Vagina (tissue), 2 donors: ENCODE data around the gene RNF32. TPM values are rescaled to one million over a fixed set of nuclear protein-coding genes. Genes with fewer than 3 reads are reported as not detected.
A peak's percentile ranks its signal among the peaks of the same experiment; 100 is the strongest.
"Not testable (repeated sequence)": the region's sequence is repeated elsewhere in the genome, so short reads cannot be mapped to it uniquely, and the experiment has no call there.

Experiments used
- DNase-seq, 2 donors: peaks; one replicate each; pipeline ENCODE4 v3.0.0-alpha.2; 2017; ENCODE audit errors: extremely low spot score in 2 of 2
- H3K27ac ChIP-seq: fragments of 200-600 bp; sonication (generic); one replicate; pipeline ENCODE4 v1.5.1; 2019
- H3K27me3 ChIP-seq: fragments of 200-600 bp; sonication (generic); one replicate; pipeline ENCODE4 v1.5.1; 2019
- H3K36me3 ChIP-seq, 2 donors: fragments of 200-600 bp; sonication (generic); one replicate each; pipeline ENCODE4 v1.5.1; 2017 to 2019
- H3K4me1 ChIP-seq: fragments of 200-600 bp; sonication (generic); one replicate; pipeline ENCODE4 v1.5.1; 2019
- H3K4me3 ChIP-seq, 2 donors: fragments of 200-600 bp; sonication (generic); 1 replicate in 1 of 2; 2 replicates in 1 of 2; pipeline ENCODE4 v1.5.1; 2016 to 2019
- H3K9me3 ChIP-seq: fragments of 200-600 bp; sonication (generic); one replicate; pipeline ENCODE4 v1.5.1; 2019
- POLR2A ChIP-seq, 2 donors: fragments of 450-650 bp; IDR thresholded peaks; one replicate each; pipeline ENCODE4 v1.6.1; 2017; ENCODE audit warnings: antibody characterized with exemption in 2 of 2, mild to moderate bottlenecking in 2 of 2, moderate library complexity in 2 of 2
- POLR2AphosphoS5 ChIP-seq, 2 donors: sonication (generic); formaldehyde crosslinking; IDR thresholded peaks; one replicate each; pipeline ENCODE4 v1.9.0; 2017; ENCODE audit warnings: antibody characterized with exemption in 2 of 2, mild to moderate bottlenecking in 2 of 2, low read depth in 1 of 2; ENCODE audit not compliant: insufficient read depth in 1 of 2
- intact Hi-C: fragments of 100-400 bp; cut with DNase I; formaldehyde crosslinking; loops from one replicate; pipeline ENCODE4 v1.15.1; 2023
- total RNA-seq: library from RNA; depleted of rRNA; stranded (reverse); fragments of >200 nt; gene quantifications from one replicate; pipeline ENCODE4 v1.2.3, GENCODE V29; 2016
- TF ChIP-seq, protein P1 (sequence below), 3 experiments: fragments of 450-650 bp in 2 of 3; fragments of 200-600 bp in 1 of 3; sonication (generic) in 1 of 3; IDR thresholded peaks; one replicate each; pipeline ENCODE4 v1.5.1; 2017 to 2019; ENCODE audit warnings: antibody characterized with exemption in 3 of 3, mild to moderate bottlenecking in 2 of 3, moderate library complexity in 2 of 3

Gene RNF32
- total RNA-seq, 1 donor from 2014 or later, result not detected

DNA sequence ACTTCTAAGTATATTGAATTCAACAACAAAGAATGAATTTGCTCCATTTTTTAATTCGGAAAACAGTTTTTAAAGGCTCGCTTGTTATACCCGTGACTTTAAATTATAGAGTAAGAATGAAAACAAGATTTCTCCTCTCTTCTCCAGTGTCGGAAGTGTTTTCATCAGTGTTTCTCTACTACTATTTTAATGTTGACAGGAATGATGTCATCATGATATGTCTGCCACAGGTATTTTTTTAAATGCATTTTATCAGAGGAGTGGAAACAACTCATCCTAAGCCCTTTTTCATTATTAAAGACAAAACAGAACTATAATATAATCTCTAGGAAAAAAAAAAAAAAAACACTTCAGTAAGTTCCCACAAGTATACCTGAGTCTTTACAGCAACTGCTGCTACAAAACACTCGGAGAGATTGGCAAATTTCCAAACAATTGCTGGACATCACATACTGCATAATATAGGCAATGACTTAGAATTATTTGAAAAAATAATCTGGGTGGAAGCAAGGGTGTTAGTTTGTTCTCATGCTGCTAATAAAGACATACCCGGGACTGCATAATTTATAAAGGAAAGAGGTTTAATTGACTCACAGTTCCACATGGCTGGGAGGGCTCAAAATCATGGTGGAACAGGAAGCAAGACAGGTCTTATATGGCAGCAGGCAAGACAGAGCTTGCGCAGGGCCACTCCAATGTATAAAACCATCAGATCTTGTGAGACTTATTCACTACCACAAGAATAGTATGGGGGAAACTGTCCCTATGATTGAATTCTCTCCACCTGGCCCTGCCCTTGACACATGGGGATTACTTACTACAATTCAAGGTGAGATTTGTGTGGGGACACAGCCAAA, 4.8 kb upstream of the RNF32 start:
- Histone ChIP-seq H3K27me3 (no peaks in the 10 kb centered on the region), H3K36me3 (no peaks in the 10 kb centered on the region), H3K4me3 (no peak overlapping the region), H3K27ac (no peak overlapping the region), H3K4me1 (peaks cover 5% of the 10 kb centered on the region), H3K9me3 (no peaks in the 10 kb centered on the region)
- TF ChIP-seq, protein P1, sequence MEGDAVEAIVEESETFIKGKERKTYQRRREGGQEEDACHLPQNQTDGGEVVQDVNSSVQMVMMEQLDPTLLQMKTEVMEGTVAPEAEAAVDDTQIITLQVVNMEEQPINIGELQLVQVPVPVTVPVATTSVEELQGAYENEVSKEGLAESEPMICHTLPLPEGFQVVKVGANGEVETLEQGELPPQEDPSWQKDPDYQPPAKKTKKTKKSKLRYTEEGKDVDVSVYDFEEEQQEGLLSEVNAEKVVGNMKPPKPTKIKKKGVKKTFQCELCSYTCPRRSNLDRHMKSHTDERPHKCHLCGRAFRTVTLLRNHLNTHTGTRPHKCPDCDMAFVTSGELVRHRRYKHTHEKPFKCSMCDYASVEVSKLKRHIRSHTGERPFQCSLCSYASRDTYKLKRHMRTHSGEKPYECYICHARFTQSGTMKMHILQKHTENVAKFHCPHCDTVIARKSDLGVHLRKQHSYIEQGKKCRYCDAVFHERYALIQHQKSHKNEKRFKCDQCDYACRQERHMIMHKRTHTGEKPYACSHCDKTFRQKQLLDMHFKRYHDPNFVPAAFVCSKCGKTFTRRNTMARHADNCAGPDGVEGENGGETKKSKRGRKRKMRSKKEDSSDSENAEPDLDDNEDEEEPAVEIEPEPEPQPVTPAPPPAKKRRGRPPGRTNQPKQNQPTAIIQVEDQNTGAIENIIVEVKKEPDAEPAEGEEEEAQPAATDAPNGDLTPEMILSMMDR (IDR thresholded peaks at IDR 0.05), result no peak
- TF ChIP-seq POLR2AphosphoS5 (IDR thresholded peaks at IDR 0.05; ENCODE audit: insufficient read depth in 1 of 2, low read depth in 1 of 2) (no peak), POLR2A (IDR thresholded peaks at IDR 0.05) (no peak)
- no peak for DNase-seq
- intact Hi-C loops, result no loop called here

DNA sequence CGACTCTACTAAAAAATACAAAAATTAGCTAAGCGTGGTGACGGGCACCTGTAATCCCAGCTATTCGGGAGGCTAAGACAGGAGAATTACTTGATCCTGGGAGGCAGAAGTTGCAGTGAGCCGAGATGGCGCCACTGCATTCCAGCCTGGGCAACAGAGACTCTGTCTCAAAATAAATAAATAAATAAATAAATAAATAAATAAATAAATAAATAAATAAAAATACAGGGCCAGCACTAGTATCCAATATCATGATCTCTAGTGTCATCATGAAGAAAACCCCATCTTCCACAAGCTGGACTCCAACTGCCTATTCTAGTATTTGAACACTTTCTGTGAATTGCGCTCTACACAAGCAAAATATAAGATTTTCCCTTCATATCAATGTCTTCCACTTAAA, 3.5 kb upstream of the RNF32 start:
- intact Hi-C loops, H3K27ac ChIP-seq, H3K4me3 ChIP-seq, H3K4me1 ChIP-seq, H3K27me3 ChIP-seq, H3K36me3 ChIP-seq, H3K9me3 ChIP-seq, DNase-seq: not testable (repeated sequence)

DNA sequence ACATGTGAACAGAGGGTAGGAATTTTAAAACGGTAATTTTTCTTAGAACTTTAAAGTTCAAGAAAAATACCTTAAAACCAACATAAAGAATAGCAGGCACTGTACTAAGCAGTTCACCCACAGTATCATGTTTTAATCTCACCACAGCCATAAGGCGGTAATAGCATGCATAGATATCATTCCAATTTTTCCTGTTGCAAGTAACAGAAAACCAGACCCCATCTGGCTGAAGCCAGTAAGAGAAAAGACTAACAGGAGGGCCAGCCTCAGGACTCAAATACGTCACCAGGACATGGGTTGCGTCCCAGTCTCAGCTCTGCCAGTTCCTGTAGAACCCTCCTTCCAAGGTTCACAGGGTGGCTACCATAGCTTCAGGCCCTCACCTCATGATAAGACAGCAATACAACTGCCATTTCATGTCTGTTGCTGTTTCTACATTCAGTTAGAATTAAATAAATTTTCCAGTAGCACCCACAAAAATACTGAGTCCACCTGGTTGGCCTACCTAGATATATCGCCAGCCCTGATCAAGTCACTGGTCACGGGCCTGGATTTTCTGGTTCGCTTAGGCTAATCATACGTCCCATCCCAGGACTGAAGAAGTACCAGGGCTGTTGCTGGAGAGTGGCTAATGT, 2.0 kb upstream of the RNF32 start:
- H3K4me1 ChIP-seq, result peaks cover 5% of the 10 kb centered on the region
- no peaks in the 10 kb centered on the region for H3K27me3 ChIP-seq
- H3K4me3 ChIP-seq, result no peak overlapping the region
- no peaks in the 10 kb centered on the region for H3K9me3 ChIP-seq
- intact Hi-C loops, result no loop called here
- TF ChIP-seq POLR2A (IDR thresholded peaks at IDR 0.05), result no peak
- no peak for TF ChIP-seq POLR2AphosphoS5 (IDR thresholded peaks at IDR 0.05; ENCODE audit: insufficient read depth in 1 of 2, low read depth in 1 of 2)
- TF ChIP-seq, protein P1 (IDR thresholded peaks at IDR 0.05), result no peak
- DNase-seq, result no peak
- H3K27ac ChIP-seq, result no peak overlapping the region
- no peaks in the 10 kb centered on the region for H3K36me3 ChIP-seq

DNA sequence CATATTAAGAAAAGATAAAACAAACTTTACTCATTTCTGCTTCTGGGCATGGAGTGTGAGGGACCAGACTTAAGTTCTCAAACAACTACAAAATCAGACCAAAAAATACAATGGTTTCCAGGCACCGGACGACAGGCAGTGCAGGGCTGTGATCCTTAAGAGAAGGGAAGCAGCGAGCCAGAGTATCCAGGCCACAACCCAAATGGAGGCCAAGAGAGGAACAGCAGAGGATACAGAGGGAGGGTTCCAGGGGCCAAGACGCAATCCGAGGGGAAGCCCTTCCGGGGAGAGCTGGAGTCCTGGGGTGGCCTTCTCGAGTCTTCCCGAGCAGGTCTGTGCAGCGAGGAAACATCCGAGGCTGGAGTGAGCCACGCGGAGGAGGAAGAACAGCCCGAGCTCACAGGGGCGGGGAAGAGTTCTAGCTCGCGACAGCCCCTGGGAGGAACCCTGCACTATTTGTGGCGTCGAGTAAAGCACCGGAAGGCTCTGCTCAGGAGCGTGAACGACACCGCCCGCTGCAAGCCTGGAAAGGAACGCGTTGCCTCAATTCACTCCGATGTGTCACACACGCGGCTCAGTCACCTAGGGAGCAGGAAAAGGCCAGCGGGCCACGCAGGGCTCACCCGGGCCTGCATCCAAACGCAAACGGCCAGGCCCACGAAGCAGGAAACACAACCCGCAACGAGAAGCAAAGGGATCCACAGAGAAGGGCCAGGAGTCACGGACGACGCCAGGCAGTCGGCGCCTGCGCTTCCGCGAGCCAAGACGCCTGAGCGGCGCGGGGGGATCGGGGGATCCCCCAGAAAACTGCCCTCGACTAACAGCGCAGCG, 933 bp upstream of the RNF32 start:
- Histone ChIP-seq H3K36me3 (no peaks in the 10 kb centered on the region), H3K27me3 (no peaks in the 10 kb centered on the region)
- intact Hi-C loops, result no loop called here

More for the DNA sequence above, 933 bp upstream of the RNF32 start:
- TF ChIP-seq, protein P1 (IDR thresholded peaks at IDR 0.05), result no peak
- TF ChIP-seq POLR2AphosphoS5 (IDR thresholded peaks at IDR 0.05; ENCODE audit: insufficient read depth in 1 of 2, low read depth in 1 of 2) (no peak), POLR2A (IDR thresholded peaks at IDR 0.05) (no peak)
- peak overlapping the region; percentile 46 for H3K27ac ChIP-seq
- no peaks in the 10 kb centered on the region for H3K9me3 ChIP-seq
- no peak for DNase-seq
- H3K4me3 ChIP-seq, result peak overlapping the region; percentile 72 to 84
- H3K4me1 ChIP-seq, result peaks cover 5% of the 10 kb centered on the region
